HG03108 (cell line): ENCODE measurements around the gene ERAS.
A peak's percentile ranks its signal among the peaks of the same experiment; 100 is the strongest.
"Not testable (repeated sequence)": the region's sequence is repeated elsewhere in the genome, so short reads cannot be mapped to it uniquely, and the experiment has no call there.

Source experiments
- ATAC-seq: cut with Tn5 transposase; IDR thresholded peaks from one replicate; pipeline ENCODE4 v1.9.1; 2021; ENCODE audit warnings: moderate library complexity; ENCODE audit not compliant: unreplicated experiment

ERAS gene

DNA sequence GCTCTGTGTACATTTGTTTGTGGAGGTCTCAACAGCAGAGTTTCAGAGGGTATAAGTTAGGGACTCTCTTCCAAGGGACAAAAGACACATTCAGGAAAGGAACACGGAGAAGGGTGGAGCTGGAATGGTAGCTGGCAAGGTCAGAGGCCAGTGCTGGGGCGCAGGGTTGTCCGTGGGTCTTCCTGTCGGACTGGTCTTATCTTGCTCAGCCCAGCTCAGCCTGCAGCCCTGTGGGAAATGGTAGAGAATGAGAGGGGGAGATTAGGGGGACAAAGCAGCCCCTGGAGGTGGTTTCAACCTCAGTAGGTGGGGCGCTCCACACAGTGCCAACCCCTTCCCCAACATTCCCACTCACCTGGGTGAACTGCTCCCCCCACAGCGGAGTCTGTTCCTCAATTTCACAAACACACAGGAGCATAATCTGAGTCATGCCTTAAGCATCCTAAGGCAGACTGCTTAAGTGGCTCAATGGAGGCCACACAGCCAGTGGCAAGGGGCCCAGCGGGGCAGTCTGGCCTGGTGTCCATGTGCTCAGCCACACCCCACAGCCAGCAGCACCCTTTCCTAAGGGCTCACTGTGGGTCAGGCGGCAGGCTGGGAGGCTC is 31.3 kb upstream of the ERAS start:
- ATAC-seq: no peak

DNA sequence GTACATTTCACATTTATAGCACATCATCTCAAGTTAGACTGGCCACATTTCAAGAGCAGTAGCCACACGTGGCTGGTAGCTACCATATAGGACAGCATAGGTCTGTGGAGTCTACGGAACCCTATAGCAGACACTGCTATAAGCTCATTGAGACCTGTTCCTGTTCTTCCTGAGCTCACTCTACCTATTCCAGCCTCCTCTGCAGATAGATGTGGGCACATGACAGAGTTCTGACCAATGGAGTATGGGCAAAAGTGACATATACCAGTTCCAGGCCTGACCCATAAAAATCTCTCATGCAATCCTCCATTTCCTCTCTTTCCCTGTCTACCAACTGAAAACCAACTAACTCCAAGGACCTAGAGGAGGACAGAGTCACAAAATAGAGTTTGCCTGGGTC is 28.0 kb upstream of the ERAS start:
- no peak for ATAC-seq

DNA sequence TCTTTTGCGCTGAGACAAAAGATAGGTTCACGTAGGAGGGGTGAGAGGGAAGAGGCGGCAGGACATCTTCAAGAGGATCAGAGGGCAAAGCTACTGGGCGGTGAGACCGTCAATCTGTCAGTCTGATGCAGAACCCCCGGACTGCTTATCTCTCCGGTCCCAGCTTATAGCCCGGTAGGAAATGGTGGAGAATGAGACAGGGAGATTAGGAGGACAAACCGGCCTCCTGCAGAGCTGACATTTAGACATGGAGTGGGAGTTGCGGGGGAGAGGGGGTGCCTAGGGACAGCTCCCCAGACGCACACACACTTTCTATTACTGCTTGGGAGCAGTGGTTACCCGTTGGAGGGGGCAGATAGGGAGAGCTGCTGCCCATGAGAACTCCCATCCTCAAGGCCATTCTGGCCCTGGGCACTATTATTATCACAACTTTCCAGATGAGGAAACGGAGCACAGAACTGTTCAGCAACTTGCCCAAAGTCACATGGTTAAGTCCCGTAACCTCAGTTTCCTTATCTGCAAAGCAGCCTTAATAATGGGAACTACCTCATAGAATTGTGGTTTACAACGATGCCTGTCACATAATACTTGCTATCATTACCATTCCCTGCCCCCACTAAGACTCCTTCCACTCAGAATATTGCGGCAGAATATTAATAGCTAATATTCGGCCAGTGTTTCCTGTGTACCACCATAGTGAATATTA is 25.6 kb upstream of the ERAS start:
- no peak for ATAC-seq

DNA sequence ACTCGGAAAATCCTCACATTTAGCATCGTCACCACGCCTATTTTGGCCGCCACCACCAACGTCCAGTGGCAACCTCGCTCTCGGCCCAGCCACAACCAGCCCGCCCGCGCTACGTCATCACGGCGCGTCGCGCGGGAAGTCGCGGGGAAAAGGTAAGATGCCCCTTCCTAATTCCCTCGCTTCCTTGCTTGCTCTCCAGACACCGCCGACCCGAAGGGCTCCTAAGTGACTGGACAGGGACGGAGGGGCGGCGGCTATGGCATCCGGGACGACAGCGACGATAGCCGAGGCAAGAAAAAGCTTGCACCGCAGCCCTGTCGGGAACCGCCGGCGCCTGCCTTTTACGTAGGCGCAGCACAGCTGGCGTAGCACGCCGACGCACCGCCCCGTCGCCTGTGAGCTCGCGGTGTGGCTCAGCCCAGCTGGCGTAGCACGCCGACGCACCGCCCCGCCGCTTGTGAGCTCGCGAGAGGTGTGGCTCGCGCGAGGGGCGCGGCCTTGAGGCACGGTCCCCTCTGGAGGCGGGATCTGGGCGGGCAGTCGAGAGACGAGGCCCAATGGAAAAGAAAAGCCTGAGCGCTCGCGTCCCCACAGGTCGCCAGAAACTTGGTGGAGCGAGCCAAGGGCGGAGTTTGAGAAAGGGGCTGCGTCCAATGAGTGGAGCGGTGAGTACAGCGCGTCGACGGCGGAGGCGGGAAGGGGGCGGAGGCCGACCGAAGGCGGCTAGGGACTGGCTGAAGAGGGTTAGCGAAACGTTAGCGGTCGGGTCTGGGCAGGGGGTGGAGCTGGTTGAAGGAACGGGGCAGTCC is 24.8 kb upstream of the ERAS start, which contains the start of gene HDAC6:
TSS of gene HDAC6 (plus strand) at position 788 of the 809 bp plus-strand sequence. CDS start 626 bp downstream, outside the sequence.
- peak; percentile 84 for ATAC-seq

DNA sequence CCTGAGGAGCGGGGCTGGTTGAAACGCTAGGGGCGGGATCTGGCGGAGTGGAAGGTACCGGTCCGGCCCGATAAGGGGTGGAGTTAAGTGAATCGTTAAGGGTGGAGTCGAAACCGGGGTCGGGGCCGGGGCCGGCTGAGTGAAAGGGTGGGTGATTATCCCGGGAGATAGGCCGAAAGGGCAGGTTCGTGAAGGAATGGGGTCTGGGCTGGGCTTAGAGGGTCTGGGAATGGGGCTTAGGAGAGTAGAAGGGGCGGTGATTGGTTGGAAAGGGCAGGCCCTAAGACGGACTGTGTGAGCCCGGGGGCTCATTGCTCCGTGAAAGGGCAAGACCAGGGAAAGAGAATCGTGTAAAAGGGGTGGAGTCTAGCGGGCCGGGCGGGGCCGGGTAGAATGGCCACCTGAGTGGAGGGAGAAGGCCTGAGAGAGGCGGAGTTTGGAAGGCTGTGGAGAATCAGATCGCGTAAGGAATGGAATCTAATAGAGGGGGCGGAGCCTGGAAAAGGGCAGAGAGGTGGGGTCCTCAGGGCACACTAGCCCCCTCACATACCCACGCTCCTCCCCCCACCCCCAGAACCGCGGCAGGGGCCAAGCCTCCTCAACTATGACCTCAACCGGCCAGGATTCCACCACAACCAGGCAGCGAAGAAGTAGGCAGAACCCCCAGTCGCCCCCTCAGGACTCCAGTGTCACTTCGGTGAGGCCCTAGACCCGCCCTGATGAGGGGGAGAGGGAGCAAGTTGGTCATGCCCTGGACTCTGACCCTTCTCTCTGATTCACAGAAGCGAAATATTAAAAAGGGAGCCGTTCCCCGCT is 24.0 kb upstream of the ERAS start:
- ATAC-seq: peak; percentile 31

DNA sequence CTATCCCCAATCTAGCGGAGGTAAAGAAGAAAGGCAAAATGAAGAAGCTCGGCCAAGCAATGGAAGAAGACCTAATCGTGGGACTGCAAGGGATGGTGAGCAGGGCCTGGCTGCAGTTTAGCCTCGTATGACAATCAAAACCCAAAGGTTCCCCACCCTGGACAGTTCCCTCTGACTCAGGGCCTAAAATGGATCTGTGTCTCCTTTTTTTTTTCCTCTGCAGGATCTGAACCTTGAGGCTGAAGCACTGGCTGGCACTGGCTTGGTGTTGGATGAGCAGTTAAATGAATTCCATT is 23.5 kb upstream of the ERAS start:
- ATAC-seq: no peak

DNA sequence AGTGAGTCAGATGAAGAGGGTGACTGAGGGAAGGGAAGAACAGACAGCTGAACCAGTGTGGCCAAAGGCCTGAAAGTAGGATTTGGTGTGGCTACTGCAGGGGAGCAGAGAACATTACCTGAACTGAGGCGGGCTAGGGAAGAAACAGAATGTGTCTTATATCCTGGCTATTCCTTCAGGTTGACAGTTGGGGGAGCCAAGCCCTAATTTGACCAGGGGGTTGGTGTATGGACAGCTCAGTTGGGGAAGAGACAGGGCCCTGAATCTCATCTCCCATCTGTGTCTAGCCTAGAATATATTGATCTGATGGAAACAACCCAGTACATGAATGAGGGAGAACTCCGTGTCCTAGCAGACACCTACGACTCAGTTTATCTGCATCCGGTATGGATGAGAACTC is 20.2 kb upstream of the ERAS start:
- ATAC-seq: no peak

DNA sequence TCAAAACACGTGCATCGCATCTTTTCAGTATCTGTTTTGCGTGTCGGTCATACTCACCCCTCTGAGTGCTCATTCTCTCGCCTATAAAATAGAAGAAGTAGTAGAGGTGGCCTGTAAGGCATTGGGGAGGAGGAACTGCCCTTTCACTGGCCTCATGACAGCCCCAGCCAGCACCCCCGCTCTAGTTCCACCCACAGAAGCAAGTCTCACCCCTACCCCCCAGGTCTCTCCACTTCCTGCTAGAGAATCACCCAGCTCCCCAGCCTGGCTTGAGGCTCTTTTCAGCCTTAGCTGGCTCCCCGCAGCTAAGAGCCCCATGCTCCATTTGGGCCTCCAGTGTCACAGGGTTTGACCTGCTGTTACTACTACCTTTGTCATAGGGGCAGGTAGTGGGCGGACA is 12.7 kb upstream of the ERAS start:
- no peak for ATAC-seq

DNA sequence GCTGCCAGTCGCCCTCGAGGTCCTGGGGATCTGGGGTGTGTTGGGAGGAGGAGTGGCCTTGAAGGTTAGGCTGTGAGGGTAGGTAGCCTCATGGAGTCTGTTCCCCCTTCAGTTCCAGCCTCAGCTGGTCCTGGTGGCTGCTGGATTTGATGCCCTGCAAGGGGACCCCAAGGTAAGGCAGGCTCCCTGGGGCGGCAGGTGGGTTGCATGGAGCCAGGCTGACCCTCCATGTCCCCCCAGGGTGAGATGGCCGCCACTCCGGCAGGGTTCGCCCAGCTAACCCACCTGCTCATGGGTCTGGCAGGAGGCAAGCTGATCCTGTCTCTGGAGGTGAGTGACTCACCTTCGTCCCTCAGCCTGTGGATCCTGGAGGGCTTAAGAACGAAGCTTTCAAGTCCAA is 11.6 kb upstream of the ERAS start:
- ATAC-seq: no peak

DNA sequence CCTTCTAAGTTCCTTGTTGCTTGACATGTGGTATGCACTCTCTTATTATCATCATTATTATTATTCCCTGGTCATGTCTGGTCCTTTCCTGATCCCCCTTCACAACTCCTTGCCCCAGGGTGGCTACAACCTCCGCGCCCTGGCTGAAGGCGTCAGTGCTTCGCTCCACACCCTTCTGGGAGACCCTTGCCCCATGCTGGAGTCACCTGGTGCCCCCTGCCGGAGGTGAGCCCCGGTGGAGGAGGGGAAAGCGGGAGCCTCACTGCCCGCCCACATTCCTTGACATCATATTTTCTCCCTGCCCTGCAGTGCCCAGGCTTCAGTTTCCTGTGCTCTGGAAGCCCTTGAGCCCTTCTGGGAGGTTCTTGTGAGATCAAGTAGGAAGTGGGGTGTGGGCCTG is 11.0 kb upstream of the ERAS start:
- no peak for ATAC-seq

DNA sequence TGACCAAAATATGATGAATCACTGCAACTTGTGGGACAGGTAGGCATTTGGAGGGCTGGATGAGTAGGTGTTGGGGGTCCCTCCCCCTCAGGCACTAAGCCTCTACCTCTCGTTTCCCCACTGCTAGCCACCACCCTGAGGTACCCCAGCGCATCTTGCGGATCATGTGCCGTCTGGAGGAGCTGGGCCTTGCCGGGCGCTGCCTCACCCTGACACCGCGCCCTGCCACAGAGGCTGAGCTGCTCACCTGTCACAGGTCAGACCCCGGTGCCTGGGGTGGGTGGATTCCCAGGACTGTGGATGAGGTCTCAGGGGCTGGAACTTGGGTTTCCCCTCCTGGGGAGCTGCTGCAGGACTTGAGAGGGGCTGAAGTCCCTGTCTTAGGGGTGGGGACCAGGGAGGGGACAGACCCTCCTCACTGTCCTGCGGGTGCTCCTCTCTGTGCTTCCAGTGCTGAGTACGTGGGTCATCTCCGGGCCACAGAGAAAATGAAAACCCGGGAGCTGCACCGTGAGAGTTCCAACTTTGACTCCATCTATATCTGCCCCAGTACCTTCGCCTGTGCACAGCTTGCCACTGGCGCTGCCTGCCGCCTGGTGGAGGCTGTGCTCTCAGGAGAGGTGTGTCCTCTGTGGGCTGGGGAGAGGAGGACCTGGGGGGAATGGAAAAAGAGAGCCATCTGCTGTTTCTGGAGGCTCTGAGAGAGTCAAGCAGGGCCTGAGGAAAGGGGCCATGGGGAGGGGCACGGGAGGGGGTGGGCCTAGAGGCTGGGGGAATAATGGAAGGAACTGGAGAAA is 10.1 kb upstream of the ERAS start:
- ATAC-seq: no peak

DNA sequence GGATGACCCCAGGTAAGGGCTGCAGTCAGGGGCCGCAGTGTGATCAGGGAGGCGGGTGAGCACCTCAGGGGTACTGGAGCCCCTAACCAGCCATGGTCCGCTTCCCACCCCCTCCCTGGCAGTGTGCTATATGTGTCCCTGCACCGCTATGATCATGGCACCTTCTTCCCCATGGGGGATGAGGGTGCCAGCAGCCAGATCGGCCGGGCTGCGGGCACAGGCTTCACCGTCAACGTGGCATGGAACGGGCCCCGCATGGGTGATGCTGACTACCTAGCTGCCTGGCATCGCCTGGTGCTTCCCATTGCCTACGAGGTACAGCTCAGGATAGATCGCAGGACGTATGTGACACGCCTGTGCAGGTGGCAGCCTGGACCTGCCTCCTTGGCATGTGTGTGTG is 8.2 kb upstream of the ERAS start:
- ATAC-seq: no peak

DNA sequence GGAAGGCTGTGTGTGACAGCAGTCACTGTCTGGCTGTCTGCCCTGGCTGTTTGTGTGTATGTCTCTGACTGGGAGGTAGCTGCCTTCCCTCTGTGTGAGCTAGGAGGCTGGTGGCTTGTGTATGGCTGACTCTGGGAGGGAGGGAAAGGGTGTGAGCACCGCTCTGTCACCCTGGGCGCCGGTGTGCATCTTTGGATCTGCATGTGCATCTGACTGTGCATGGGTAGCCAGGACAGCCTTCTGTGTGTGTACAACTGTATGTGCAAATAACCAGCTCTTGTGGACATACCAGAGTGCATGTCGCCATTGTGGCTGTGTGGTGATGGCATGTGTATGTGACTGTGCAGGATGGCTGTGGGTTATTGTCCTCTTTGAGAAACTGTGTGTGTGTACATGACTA is 7.4 kb upstream of the ERAS start:
- ATAC-seq: no peak

DNA sequence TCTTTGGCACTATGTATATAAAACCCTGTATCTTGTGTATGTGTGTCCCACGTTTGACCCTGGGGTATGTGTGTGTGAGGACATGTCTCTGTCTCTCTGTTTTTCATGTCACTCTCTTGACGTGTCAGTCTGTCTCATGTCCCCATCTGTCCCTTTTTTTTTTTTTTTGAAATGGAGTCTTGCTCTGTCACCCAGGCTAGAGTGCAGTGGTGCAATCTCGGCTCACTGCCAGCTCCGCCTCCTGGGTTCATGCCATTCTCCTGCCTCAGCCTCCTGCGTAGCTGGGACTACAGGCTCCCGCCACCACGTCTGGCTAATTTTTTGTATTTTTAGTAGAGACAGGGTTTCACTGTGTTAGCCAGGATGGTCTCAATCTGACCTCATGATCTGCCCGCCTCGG is 6.9 kb upstream of the ERAS start:
- ATAC-seq: not testable (repeated sequence)

DNA sequence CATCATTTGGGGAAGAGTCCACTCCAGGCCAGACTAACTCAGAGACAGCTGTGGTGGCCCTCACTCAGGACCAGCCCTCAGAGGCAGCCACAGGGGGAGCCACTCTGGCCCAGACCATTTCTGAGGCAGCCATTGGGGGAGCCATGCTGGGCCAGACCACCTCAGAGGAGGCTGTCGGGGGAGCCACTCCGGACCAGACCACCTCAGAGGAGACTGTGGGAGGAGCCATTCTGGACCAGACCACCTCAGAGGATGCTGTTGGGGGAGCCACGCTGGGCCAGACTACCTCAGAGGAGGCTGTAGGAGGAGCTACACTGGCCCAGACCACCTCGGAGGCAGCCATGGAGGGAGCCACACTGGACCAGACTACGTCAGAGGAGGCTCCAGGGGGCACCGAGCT is 3.3 kb upstream of the ERAS start:
- no peak for ATAC-seq

DNA sequence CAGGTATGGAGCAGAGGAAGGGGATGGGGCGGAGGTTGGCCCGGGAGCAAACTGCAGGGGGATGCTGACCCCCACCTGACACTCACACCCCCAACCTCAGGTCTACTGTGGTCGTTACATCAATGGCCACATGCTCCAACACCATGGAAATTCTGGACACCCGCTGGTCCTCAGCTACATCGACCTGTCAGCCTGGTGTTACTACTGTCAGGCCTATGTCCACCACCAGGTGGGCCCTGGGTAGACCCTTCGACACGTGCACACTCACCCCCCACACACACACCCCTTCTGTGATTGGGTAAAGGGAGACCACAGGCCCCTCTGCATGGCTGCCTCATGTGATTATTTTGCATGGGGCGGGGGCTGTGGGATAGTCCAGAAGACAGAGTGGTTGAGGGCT is 2.2 kb upstream of the ERAS start:
- no peak for ATAC-seq

DNA sequence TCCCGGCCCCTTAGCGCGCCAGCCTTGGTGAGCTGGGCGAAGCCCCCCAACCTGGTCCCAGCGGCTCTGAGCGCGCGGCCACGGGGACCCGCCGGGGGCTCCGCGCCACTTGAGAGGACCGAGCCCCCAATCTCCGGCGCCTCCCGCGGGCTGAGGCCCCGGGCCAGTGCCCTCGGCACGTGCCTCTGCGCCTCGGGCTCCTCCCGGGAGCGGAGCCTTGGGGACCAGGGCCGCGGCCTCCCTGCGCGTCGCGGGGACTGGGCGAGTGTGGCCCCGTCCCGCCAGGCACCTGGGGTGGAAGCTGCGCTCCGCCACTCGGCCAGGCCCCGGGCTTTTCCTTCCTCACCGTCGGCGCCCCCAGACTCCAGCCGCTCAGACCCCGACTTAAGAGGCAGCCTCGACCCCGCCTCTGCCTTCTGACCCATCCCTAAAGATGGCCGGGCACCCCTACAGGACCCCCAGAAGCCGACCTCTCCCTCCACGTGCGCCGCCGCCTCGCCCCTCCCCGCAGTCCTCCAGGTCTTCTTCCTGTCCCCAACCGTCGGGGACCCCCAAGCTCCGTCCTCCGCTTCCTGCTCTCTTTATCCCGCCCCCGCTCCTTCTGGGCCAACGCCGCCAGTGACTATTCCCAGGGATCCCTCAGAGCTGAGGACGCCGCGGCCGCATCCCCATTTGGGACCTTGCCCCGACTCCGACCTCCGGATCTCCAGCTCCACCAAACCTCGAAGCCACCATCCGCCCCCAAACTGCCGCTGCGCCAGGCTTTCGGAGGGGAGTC is 752 bp downstream of the ERAS start:
- ATAC-seq: no peak

DNA sequence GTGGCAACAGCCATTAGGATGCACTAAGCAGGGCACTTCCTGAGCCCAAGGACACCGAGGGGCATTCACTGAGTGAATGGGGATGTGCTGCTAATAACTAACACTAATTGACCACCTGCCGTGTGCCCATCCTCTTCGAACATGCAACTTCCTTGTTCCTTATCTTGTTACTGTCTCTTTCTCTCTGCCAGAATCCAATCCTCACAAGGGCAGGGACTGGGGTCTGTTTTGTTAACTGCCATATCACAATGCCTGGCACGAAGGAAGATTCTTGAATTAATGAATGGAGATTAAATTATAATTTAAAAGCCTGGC is 1.3 kb downstream of the ERAS start:
- ATAC-seq: no peak

DNA sequence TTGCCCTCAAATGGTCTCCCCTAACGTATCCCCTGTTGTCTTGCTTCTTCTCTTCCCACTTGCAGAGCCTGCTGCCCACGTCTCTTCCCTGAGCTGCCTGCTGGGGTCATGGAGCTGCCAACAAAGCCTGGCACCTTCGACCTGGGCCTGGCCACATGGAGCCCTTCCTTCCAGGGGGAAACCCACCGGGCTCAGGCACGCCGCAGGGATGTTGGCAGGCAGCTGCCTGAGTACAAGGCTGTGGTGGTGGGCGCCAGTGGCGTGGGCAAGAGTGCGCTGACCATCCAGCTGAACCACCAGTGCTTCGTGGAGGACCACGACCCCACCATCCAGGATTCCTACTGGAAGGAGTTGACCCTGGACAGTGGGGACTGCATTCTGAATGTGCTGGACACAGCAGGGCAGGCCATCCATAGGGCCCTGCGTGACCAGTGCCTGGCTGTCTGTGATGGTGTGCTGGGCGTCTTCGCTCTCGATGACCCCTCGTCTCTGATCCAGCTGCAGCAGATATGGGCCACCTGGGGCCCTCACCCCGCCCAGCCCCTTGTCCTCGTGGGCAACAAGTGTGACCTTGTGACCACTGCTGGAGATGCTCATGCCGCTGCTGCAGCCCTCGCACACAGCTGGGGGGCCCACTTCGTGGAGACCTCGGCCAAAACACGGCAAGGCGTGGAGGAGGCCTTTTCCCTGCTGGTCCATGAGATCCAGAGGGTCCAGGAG is 2.9 kb downstream of the ERAS start:
- no peak for ATAC-seq
